ENCODE measurements around the gene KRTAP2-1. TPM values are rescaled to one million over a fixed set of nuclear protein-coding genes. Genes with fewer than 3 reads are reported as not detected.
"Not testable (repeated sequence)": the region's sequence is repeated elsewhere in the genome, so short reads cannot be mapped to it uniquely, and the experiment has no call there.

Gene KRTAP2-1
- polyA plus RNA-seq, 2 of the 4 experiments (the other 2 are of a cell fraction) = not detected

- FAIRE-seq (no peak), ATAC-seq (no peak), DNase-seq (ENCODE audit: low read depth in 1 of 2, low spot score in 1 of 2) (no peak)
- H3K9me3 ChIP-seq = peaks cover 6% of the 10 kb centered on the region; the same call in 1 of the 3 replicates
- no peak overlapping the region for H3K27ac ChIP-seq
- no peaks in the 10 kb centered on the region for H3K4me1 ChIP-seq
- ChIA-PET POLR2A (no interaction called here), CTCF (interaction anchor here (0.7 to 2.1 kb wide), 2 partner anchors 129 to 291 kb away, joined by 3 to 6 read pairs; no protein-coding TSS in a partner anchor)
- WGBS (ENCODE audit: missing lambda C conversion rate) = 69% methylated on average over 2 of the region's 2 CpGs
- no peak overlapping the region for H3K4me3 ChIP-seq
- H3K4me2 ChIP-seq = no peak overlapping the region
- TF ChIP-seq MAX (IDR thresholded peaks at IDR 0.05) = no peak
- TF ChIP-seq, protein P1, sequence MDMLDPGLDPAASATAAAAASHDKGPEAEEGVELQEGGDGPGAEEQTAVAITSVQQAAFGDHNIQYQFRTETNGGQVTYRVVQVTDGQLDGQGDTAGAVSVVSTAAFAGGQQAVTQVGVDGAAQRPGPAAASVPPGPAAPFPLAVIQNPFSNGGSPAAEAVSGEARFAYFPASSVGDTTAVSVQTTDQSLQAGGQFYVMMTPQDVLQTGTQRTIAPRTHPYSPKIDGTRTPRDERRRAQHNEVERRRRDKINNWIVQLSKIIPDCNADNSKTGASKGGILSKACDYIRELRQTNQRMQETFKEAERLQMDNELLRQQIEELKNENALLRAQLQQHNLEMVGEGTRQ (IDR thresholded peaks at IDR 0.05) = no peak
- TF ChIP-seq RAD21 (conservative IDR thresholded peaks at IDR 0.05 in 1 of 2, IDR thresholded peaks at IDR 0.05 in 1 of 2) = no peak
- no peak for TF ChIP-seq HOXB5 (CRISPR knock-in tag; IDR thresholded peaks at IDR 0.05)
- TF ChIP-seq RCOR1 (IDR thresholded peaks at IDR 0.05; ENCODE audit: low read depth, low read length) = no peak
- TF ChIP-seq RFX5 (IDR thresholded peaks at IDR 0.05) = no peak
- no peak for TF ChIP-seq CHD4 (IDR thresholded peaks at IDR 0.05; ENCODE audit: borderline replicate concordance)
- no peak for TF ChIP-seq HOXA7 (CRISPR knock-in tag; IDR thresholded peaks at IDR 0.05)
Observed at GRCh38 chr17:41037853-41038350, 9.2 kb downstream of the KRTAP2-1 start.

DNA sequence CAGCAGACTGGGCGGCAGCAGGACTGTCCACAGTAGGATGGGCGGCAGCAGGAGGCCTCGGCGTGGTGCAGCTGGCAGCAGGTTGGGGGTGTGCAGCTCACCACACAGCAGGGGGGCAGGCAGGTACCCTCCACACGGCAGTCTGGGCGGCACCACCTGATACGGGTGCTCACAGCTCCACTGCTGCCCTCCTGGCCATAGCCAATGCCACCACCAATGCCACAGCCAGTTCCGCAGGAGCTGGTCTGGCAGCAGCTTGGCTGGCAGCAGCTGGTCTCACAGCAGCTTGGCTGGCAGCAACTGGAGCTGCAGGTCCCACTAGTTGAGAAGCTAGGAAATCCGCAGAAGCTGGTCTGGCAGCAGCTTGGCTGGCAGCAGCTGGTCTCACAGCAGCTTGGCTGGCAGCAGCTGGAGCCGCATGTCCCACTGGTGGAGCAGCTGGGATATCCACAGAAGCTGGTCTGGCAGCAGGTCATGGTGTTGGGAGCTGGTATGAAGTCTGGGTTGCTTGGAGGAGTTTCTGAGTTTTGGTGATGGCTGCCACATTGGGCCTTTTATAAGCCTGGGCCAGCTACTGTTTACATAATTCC is 12.7 kb downstream of the KRTAP2-1 start, which contains the start of gene KRTAP1-3:
KRTAP1-3 (minus strand) TSS at position 529 of the 590 bp plus-strand sequence; CDS start at position 476, 53 bp downstream.
- H3K4me2 ChIP-seq = not testable (repeated sequence)

GRCh38 chr17:41029633-41030245 is 17.4 kb downstream of the KRTAP2-1 start, which contains the start of gene KRTAP1-4:
Gene KRTAP1-4, minus strand, starts transcription at chr17:41030195. Its CDS starts 117 bp downstream, at chr17:41030078.
- 60% methylated on average over 9 of the region's 12 CpGs for WGBS (ENCODE audit: missing lambda C conversion rate)
- TF ChIP-seq RARB (CRISPR knock-in tag; IDR thresholded peaks at IDR 0.05) (no peak), TFCP2L1 (CRISPR knock-in tag; IDR thresholded peaks at IDR 0.05) (no peak), GATA3 (IDR thresholded peaks at IDR 0.05; ENCODE audit: borderline replicate concordance) (no peak), EHMT2 (IDR thresholded peaks at IDR 0.05; ENCODE audit: low read depth) (no peak), HDAC2 (IDR thresholded peaks at IDR 0.05) (no peak), NFE2L2 (conservative IDR thresholded peaks at IDR 0.05; ENCODE audit: low read length) (no peak), NR3C1 (IDR thresholded peaks at IDR 0.05) (no peak), HOXA7 (CRISPR knock-in tag; IDR thresholded peaks at IDR 0.05) (no peak), ZSCAN20 (CRISPR knock-in tag; IDR thresholded peaks at IDR 0.05) (no peak), POLR2A (IDR thresholded peaks at IDR 0.05; ENCODE audit: low read length) (no peak), KDM1A (IDR thresholded peaks at IDR 0.05; ENCODE audit: low read depth) (no peak), ZNF302 (CRISPR knock-in tag; IDR thresholded peaks at IDR 0.05) (no peak), CBX8 (IDR thresholded peaks at IDR 0.05) (no peak), MAX (IDR thresholded peaks at IDR 0.05) (no peak)
- TF ChIP-seq, protein P2, sequence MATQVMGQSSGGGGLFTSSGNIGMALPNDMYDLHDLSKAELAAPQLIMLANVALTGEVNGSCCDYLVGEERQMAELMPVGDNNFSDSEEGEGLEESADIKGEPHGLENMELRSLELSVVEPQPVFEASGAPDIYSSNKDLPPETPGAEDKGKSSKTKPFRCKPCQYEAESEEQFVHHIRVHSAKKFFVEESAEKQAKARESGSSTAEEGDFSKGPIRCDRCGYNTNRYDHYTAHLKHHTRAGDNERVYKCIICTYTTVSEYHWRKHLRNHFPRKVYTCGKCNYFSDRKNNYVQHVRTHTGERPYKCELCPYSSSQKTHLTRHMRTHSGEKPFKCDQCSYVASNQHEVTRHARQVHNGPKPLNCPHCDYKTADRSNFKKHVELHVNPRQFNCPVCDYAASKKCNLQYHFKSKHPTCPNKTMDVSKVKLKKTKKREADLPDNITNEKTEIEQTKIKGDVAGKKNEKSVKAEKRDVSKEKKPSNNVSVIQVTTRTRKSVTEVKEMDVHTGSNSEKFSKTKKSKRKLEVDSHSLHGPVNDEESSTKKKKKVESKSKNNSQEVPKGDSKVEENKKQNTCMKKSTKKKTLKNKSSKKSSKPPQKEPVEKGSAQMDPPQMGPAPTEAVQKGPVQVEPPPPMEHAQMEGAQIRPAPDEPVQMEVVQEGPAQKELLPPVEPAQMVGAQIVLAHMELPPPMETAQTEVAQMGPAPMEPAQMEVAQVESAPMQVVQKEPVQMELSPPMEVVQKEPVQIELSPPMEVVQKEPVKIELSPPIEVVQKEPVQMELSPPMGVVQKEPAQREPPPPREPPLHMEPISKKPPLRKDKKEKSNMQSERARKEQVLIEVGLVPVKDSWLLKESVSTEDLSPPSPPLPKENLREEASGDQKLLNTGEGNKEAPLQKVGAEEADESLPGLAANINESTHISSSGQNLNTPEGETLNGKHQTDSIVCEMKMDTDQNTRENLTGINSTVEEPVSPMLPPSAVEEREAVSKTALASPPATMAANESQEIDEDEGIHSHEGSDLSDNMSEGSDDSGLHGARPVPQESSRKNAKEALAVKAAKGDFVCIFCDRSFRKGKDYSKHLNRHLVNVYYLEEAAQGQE (IDR thresholded peaks at IDR 0.05) = no peak
- TF ChIP-seq, protein P1 (IDR thresholded peaks at IDR 0.05) = no peak

More for the DNA sequence above, 12.7 kb downstream of the KRTAP2-1 start, which contains the start of gene KRTAP1-3:
- H3K27ac ChIP-seq; H3K9me3 ChIP-seq; ATAC-seq; H3K4me1 ChIP-seq; FAIRE-seq; CTCF ChIA-PET; H3K4me3 ChIP-seq; POLR2A ChIA-PET; DNase-seq (ENCODE audit: low read depth in 1 of 2, low spot score in 1 of 2): not testable (repeated sequence)
- WGBS (ENCODE audit: missing lambda C conversion rate) = 82% methylated on average over 8 of the region's 10 CpGs

More at GRCh38 chr17:41029633-41030245, 17.4 kb downstream of the KRTAP2-1 start, which contains the start of gene KRTAP1-4:
- Histone ChIP-seq H3K4me2 (no peak within 1 kb of the TSS), H3K4me3 (no peak within 1 kb of the TSS), H3K27ac (no peak within 1 kb of the TSS), H3K4me1 (peaks cover 8% of the 10 kb centered on the region; the same call in 1 of the 3 replicates), H3K9me3 (no peaks in the 10 kb centered on the region)
- DNase-seq (ENCODE audit: low read depth in 1 of 2, low spot score in 1 of 2) = no peak
- FAIRE-seq = no peak
- POLR2A ChIA-PET = no interaction called here
- CTCF ChIA-PET = interaction anchor here (0.7 to 1.8 kb wide), 3 partner anchors 9 to 292 kb away, joined by 3 to 6 read pairs (median 3); no protein-coding TSS in a partner anchor
- ATAC-seq = no peak
